Effector CD4-positive, alpha-beta T cell (primary cell): ENCODE measurements around the gene COPZ2.
A peak's percentile ranks its signal among the peaks of the same experiment; 100 is the strongest.
"Not testable (repeated sequence)": the region's sequence is repeated elsewhere in the genome, so short reads cannot be mapped to it uniquely, and the experiment has no call there.

Source experiments
- DNase-seq: peaks from one replicate; pipeline ENCODE4 v3.0.0-alpha.2; 2020

COPZ2 gene

DNA sequence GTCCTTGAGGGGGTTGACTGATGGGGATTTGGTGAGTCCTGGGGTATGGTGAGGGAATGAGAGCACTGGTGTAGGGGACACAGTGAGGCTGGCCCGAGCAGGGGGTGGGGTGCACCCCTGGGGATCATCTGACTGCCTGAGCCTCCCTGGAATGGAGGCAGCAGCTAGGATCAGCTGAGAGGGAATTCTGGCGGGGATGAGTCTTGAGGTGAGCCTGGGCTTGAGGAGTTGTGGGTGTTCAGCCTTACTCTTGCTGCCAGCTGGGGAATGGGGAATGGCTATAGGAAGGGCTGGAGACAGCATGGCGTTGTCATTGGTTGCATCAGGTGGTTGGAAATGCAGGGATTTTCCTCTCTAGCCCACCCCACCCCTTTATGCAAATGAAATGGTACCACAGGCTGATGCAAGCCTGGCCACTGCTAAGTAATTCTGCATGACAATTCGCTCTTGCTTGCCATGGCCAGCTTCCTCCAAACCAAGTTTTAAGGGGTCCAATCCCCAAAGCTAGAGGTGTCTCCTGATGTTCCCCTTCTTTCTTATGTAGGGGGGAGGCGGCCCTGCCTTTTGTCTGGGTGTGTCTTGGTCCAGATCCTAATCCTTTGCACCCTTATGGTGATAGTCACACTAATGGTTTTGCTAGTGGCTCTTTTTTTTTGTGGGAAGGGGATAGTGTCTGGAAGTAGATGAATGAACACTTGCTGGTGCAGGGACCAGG lies 18.1 kb upstream of the COPZ2 start:
- DNase-seq = no peak

DNA sequence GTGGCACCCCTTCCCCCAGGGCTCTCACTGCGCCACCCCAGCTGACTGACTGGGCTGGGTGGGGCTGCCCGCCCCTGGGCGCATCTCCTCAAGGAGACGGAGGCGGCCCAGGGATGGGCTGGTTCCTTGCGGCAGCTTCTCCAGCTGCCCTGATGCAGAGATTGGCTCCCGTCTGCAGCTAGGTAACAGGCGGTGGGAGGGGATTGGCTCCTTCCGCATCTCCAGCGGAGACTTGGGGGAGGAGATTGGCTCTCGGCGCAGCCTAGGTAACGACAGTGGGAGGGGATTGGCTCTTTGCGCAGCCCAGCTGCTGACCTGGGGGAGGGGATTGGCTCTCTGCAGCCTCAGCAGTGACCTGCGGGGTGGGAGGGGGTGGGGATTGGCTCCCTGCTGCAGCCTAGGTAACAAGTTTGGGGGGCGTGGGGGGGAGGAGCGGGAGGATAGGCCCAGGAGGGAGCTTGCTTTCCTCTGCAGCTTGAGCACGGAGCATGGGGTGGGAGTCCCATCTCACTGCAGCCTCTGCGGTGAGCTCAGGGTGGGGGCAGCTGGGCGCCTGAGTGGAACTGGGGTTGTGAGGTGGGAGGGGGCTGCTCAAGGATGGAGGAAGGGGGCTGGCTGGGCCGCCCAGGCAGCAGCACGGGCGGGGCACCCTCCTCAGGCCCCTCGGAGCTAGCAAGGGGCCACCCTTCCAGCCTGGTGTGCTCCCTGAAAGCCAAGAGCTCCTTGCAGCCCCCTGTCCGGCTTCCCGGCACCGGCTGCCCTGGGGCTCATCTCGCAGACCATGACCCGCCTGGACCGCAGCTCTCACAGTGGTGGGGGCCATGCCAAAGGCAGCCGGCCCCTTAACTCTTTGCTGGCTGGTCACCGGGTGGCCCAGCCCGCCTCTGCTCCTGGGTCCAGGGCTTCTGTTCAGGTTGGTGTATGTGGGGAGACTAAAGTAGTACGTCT lies 16.9 kb upstream of the COPZ2 start:
- no peak for DNase-seq

GRCh38 chr17:48053758-48054237 lies 16.2 kb upstream of the COPZ2 start:
- no peak for DNase-seq

DNA sequence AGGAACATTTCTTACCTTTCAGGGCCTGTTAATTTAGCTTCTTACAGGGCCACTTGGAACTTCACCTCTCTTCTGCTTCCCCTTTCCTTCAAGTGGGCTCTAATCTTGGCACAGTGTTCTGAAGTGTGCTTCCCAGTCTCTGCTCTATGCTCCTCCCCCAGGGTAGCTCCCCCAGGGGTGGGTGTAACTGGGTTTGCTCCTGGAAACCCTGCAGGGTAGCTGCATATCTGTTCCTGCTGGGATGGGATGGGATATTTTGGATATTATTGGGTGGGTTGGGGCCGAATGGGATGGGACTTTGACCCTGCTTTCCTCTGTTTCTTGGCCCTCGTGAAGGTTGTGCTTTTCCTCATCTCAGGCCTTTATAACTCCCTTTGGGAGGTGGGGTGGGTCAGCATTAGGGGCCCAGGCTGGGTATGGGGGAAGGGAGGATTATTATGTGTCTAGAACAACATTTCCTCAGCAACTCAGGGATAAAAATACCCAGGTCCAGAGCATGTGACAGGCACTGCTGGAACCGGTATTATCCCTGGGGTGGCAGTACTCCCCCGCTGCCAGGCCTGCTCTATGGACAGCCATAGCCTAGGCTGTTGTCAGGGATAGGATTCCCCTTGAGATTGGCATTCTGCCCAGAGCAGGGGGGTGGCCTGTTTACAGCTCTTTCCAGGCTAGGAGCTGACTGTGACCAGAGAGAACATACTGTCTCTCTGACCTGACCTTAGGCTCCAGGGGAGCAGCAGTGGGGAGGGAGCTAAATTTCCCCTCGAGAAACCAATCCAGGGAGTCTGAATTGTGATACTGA lies 15.6 kb upstream of the COPZ2 start:
- DNase-seq = no peak

- DNase-seq = no peak
Observed at GRCh38 chr17:48051706-48052486, 14.3 kb upstream of the COPZ2 start.

DNA sequence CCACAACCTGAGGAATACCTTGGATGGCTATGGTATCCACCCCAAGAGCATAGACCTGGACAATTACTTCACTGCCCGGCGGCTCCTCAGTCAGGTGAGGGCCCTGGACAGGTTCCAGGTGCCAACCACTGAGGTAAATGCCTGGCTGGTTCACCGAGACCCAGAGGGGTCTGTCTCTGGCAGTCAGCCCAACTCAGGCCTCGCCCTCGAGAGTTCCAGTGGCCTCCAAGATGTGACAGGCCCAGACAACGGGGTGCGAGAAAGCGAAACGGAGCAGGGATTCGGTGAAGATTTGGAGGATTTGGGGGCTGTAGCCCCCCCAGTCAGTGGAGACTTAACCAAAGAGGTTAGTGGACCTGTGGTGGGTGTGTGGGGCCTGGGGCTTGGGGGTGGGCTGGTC lies 13.7 kb upstream of the COPZ2 start:
- no peak for DNase-seq

- DNase-seq = no peak
Observed at GRCh38 chr17:48048384-48049126, 11.0 kb upstream of the COPZ2 start.

DNA sequence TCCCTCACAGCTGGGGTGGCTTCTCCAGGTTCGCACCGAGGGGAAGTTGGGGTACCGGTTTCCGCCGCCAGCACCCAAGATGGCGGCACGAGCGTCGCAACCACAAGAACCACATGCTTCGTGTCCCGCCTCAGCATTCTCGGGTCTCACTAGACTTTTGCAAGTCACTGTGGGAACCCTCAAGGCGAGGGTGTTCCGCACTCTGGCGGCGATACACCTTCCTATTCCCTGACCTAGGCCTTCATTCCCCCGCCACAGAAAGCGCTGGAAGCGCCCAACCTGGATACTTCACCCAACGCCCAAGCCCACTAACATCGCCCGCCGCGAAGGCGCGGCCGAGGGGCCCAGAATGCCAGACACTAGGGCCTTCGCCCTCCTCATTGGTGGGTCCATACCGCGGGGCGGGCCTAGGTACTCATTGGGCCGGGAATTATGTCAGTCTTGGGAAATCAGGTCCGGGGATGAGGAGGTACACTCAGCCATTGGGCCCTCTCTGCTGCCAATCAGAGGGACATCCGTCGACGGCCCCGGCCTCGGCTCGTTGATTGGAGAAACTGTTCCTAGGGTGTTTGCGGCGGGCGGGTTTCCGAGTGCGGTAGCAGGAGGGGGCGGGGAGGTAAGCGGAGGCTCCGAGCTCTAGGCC lies 10.3 kb upstream of the COPZ2 start, which contains the start of gene NFE2L1:
Gene NFE2L1, plus strand, starts transcription at position 619 of the 643 bp plus-strand sequence. CDS start 2,760 bp downstream, outside the sequence.
- peak; percentile 98 for DNase-seq

- no peak for DNase-seq
Observed at GRCh38 chr17:48047113-48047740, 9.6 kb upstream of the COPZ2 start.

DNA sequence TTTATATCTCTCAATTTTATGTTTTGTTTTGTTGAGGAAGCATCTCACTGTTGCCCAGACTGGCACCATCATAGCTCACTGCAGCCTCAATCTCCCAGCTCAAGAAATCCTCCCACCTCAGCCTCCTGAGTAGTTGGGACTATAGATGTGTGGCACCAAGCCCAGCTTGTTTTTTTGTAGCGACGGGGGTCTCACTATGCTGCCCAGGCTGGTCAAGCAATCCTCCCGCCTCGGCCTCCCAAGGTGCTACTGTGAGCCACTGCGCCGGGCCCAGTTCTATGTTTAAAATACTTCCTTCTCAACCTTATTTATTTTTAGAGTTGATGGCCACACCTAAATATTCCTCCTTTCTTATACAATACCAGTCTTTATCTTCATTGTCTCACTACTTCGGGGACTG lies 8.7 kb upstream of the COPZ2 start:
- no peak for DNase-seq

DNA sequence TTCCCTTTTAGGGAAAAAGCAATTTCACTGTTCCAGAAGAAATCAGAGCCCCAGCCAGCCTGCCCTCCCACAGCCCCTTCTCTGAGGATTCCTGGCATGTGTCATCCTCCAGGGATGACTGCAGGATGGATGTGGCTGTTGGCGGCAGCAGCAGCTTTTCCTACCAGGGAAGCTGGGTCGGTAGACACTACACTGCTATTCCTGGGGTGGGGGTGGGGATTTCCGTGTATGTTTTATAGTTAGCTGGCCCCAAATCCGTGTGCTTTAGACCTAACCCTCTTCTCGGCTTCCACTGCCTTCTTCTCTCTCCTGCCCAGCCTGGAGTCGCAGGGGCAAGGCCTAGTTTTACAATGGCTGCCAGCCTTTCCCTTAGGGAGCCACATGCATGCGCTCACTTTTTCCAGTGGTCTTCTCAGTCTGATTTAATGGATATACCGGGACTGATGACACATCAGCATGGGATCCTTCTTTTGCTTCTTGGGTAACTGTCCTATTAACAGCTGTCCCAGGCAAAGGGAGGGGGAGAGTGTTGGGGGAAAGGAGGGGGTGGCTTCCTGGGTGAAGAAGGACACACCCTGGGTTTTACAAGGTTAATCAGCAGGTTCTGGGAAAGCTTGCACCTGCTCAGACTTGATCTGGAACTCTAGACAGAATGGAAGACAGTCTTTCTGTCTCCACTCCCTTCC lies 7.9 kb upstream of the COPZ2 start:
- no peak for DNase-seq

GRCh38 chr17:48044851-48045250 lies 7.3 kb upstream of the COPZ2 start:
- no peak for DNase-seq

GRCh38 chr17:48043176-48043575 lies 5.6 kb upstream of the COPZ2 start:
- no peak for DNase-seq

- DNase-seq = no peak
Observed at GRCh38 chr17:48038687-48039086, 1.1 kb upstream of the COPZ2 start.

DNA sequence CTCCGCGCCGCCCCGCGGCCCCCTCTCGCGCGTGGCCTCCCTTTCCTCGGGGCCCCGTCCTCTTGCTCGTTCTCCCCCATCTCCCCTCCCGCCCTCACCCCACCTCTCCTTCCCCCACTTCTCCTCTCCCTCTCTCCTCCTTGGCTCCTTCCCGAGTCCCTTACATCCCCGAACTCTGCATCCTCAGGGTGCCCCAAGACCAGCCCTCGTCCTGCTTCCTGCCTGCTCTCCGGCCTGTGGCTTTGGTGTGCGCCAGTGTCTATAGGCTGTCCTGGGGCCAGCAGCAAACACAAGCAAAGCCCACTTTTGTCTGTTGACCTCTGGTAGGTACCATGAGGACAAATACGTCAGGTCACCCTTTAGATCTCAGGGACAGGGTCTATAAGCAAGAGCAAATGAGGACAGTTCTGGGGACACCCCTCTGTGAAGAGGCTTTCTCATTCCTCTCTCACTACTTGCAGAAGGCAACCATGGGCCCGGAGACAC lies 284 bp upstream of the COPZ2 start:
- no peak for DNase-seq

GRCh38 chr17:48036693-48037035 lies 933 bp downstream of the COPZ2 start:
- DNase-seq = no peak

DNA sequence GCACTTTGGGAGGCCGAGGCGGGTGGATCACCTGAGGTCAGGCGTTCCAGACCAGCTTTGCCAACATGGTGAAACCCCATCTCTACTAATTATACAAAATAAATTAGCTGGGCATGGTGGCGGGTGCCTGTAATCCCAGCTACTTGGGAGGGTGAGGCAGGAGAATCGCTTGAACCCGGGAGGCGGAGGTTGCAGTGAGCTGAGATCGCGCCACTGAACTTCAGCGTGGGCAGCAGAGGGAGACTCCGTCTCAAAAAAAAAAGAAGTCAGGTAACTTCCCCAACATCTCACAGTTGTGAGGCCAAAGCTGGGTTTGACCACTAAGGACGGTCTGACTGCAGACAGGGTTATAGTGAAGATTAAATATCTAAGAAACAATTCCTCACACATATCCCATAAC lies 2.9 kb downstream of the COPZ2 start:
- DNase-seq = not testable (repeated sequence)

DNA sequence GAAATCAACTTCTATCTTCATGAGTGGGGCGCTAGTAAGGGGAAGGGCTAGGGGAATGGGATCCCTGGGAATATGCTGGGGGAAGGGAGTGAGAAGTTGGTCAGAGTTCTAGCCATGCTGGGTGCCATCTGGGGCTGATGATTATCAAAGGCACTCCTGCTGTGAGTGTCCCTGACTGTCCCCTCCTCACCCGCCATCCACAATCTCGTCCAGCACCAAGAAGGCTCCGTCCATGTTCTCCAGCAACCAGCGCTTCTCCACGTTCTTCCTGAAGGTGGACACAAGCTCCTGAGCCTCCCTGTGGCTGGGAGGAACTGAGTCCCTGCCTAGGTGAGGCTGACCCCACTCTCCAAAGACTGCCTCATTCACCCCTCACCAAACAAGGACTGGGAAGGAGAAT lies 5.6 kb downstream of the COPZ2 start:
- no peak for DNase-seq

GRCh38 chr17:48030531-48030930 lies 7.1 kb downstream of the COPZ2 start:
- DNase-seq = no peak

GRCh38 chr17:48028736-48029135 lies 8.9 kb downstream of the COPZ2 start:
- no peak for DNase-seq
